ENCODE data around the gene DGKQ.
A peak's percentile ranks its signal among the peaks of the same experiment; 100 is the strongest.

DGKQ gene

GRCh38 chr4:1004557-1005485 lies 31.5 kb upstream of the DGKQ start:
- peak; percentile 3; the same call in 1 of the 3 replicates for ATAC-seq
- TF ChIP-seq SNAI2 (CRISPR knock-in tag; IDR thresholded peaks at IDR 0.05) (no peak), ESRRG (CRISPR knock-in tag; IDR thresholded peaks at IDR 0.05) (no peak), PPARA (CRISPR knock-in tag; IDR thresholded peaks at IDR 0.05; ENCODE audit: borderline replicate concordance) (no peak), ZNF565 (CRISPR knock-in tag; conservative IDR thresholded peaks at IDR 0.05; ENCODE audit: low read depth) (no peak), ZNF70 (CRISPR knock-in tag; IDR thresholded peaks at IDR 0.05) (no peak), TOX (CRISPR knock-in tag; IDR thresholded peaks at IDR 0.05; ENCODE audit: borderline replicate concordance) (no peak), BACH2 (CRISPR knock-in tag; IDR thresholded peaks at IDR 0.05; ENCODE audit: borderline replicate concordance) (no peak), ISL1 (CRISPR knock-in tag; IDR thresholded peaks at IDR 0.05) (no peak), ARNTL (CRISPR knock-in tag; IDR thresholded peaks at IDR 0.05; ENCODE audit: borderline replicate concordance, low read depth) (no peak), POU6F1 (CRISPR knock-in tag; IDR thresholded peaks at IDR 0.05; ENCODE audit: borderline replicate concordance, low read depth) (no peak), ZNF8 (CRISPR knock-in tag; IDR thresholded peaks at IDR 0.05) (no peak), ZFP30 (CRISPR knock-in tag; IDR thresholded peaks at IDR 0.05) (no peak), CSDC2 (CRISPR knock-in tag; IDR thresholded peaks at IDR 0.05) (no peak), TCF4 (CRISPR knock-in tag; IDR thresholded peaks at IDR 0.05; ENCODE audit: borderline replicate concordance) (no peak), ZFP3 (CRISPR knock-in tag; IDR thresholded peaks at IDR 0.05) (no peak)
- TF ChIP-seq, protein P1, sequence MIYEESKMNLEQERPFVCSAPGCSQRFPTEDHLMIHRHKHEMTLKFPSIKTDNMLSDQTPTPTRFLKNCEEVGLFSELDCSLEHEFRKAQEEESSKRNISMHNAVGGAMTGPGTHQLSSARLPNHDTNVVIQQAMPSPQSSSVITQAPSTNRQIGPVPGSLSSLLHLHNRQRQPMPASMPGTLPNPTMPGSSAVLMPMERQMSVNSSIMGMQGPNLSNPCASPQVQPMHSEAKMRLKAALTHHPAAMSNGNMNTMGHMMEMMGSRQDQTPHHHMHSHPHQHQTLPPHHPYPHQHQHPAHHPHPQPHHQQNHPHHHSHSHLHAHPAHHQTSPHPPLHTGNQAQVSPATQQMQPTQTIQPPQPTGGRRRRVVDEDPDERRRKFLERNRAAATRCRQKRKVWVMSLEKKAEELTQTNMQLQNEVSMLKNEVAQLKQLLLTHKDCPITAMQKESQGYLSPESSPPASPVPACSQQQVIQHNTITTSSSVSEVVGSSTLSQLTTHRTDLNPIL (CRISPR knock-in tag; IDR thresholded peaks at IDR 0.05; ENCODE audit: low read depth): no peak
- TF ChIP-seq, protein P2, sequence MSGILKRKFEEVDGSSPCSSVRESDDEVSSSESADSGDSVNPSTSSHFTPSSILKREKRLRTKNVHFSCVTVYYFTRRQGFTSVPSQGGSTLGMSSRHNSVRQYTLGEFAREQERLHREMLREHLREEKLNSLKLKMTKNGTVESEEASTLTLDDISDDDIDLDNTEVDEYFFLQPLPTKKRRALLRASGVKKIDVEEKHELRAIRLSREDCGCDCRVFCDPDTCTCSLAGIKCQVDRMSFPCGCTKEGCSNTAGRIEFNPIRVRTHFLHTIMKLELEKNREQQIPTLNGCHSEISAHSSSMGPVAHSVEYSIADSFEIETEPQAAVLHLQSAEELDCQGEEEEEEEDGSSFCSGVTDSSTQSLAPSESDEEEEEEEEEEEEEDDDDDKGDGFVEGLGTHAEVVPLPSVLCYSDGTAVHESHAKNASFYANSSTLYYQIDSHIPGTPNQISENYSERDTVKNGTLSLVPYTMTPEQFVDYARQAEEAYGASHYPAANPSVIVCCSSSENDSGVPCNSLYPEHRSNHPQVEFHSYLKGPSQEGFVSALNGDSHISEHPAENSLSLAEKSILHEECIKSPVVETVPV (CRISPR knock-in tag; IDR thresholded peaks at IDR 0.05): no peak
- TF ChIP-seq, protein P3, sequence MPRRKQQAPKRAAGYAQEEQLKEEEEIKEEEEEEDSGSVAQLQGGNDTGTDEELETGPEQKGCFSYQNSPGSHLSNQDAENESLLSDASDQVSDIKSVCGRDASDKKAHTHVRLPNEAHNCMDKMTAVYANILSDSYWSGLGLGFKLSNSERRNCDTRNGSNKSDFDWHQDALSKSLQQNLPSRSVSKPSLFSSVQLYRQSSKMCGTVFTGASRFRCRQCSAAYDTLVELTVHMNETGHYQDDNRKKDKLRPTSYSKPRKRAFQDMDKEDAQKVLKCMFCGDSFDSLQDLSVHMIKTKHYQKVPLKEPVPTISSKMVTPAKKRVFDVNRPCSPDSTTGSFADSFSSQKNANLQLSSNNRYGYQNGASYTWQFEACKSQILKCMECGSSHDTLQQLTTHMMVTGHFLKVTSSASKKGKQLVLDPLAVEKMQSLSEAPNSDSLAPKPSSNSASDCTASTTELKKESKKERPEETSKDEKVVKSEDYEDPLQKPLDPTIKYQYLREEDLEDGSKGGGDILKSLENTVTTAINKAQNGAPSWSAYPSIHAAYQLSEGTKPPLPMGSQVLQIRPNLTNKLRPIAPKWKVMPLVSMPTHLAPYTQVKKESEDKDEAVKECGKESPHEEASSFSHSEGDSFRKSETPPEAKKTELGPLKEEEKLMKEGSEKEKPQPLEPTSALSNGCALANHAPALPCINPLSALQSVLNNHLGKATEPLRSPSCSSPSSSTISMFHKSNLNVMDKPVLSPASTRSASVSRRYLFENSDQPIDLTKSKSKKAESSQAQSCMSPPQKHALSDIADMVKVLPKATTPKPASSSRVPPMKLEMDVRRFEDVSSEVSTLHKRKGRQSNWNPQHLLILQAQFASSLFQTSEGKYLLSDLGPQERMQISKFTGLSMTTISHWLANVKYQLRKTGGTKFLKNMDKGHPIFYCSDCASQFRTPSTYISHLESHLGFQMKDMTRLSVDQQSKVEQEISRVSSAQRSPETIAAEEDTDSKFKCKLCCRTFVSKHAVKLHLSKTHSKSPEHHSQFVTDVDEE (CRISPR knock-in tag; IDR thresholded peaks at IDR 0.05): no peak

DNA sequence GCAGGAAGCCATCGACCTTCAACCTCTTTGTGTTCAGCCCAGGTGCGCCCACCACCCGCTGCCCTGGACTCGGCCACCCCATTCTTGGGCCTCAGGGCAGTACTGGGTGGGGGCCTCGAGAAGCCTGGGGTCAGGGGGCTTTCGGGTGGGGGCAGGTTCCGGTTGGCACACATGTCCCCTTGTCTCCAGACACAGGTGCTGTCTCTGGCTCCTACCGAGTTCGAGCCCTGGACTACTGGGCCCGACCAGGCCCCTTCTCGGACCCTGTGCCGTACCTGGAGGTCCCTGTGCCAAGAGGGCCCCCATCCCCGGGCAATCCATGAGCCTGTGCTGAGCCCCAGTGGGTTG lies 30.7 kb upstream of the DGKQ start:
- ATAC-seq: no peak
- TF ChIP-seq ESRRG (CRISPR knock-in tag; IDR thresholded peaks at IDR 0.05) (no peak), ZNF70 (CRISPR knock-in tag; IDR thresholded peaks at IDR 0.05) (no peak), ISL1 (CRISPR knock-in tag; IDR thresholded peaks at IDR 0.05) (no peak), BACH2 (CRISPR knock-in tag; IDR thresholded peaks at IDR 0.05; ENCODE audit: borderline replicate concordance) (no peak), GLIS3 (CRISPR knock-in tag; IDR thresholded peaks at IDR 0.05) (no peak), PPARA (CRISPR knock-in tag; IDR thresholded peaks at IDR 0.05; ENCODE audit: borderline replicate concordance) (no peak), ZC3H10 (CRISPR knock-in tag; IDR thresholded peaks at IDR 0.05) (no peak), SNAI2 (CRISPR knock-in tag; IDR thresholded peaks at IDR 0.05) (no peak), CSDC2 (CRISPR knock-in tag; IDR thresholded peaks at IDR 0.05) (no peak), TOX (CRISPR knock-in tag; IDR thresholded peaks at IDR 0.05; ENCODE audit: borderline replicate concordance) (no peak), POU6F1 (CRISPR knock-in tag; IDR thresholded peaks at IDR 0.05; ENCODE audit: borderline replicate concordance, low read depth) (no peak), PATZ1 (CRISPR knock-in tag; IDR thresholded peaks at IDR 0.05; ENCODE audit: borderline replicate concordance) (no peak), ZFP30 (CRISPR knock-in tag; IDR thresholded peaks at IDR 0.05) (no peak), ZNF565 (CRISPR knock-in tag; conservative IDR thresholded peaks at IDR 0.05; ENCODE audit: low read depth) (no peak), ZFP3 (CRISPR knock-in tag; IDR thresholded peaks at IDR 0.05) (no peak)
- TF ChIP-seq, protein P2 (CRISPR knock-in tag; IDR thresholded peaks at IDR 0.05): no peak
- TF ChIP-seq, protein P1 (CRISPR knock-in tag; IDR thresholded peaks at IDR 0.05; ENCODE audit: low read depth): no peak
